B cell (primary cell): ENCODE measurements around the gene HSPA12A. TPM values are rescaled to one million over a fixed set of nuclear protein-coding genes. Genes with fewer than 3 reads are reported as not detected.

Source experiments
- ATAC-seq: fragments of 200-7000 bp; cut with Tn5 transposase; one replicate; pipeline ENCODE4 v1.10.0; 2021; ENCODE audit warnings: low read depth, mild to moderate bottlenecking, moderate number of reproducible peaks, moderate library complexity
- CTCF ChIA-PET: fragments of 350-600 bp; sonication (Branson Sonifier 250); formaldehyde crosslinking; loops from one replicate; lab custom pipeline; 2021; ENCODE audit warnings: antibody characterized with exemption, inconsistent platforms; lab: Charles Lee
- POLR2A ChIA-PET: fragments of 350-600 bp; sonication (Branson Sonifier 250); formaldehyde crosslinking; loops from one replicate; lab custom pipeline; 2021; ENCODE audit warnings: antibody characterized with exemption; lab: Charles Lee
- DNase-seq: peaks from one replicate; pipeline ENCODE4 v3.0.0; 2013
- H2AFZ ChIP-seq: 2 replicates; pipeline ENCODE4 v1.6.1; 2012; ENCODE audit warnings: mild to moderate bottlenecking, low read depth, low read length; ENCODE audit not compliant: insufficient read depth, poor library complexity, severe bottlenecking
- H3K27ac ChIP-seq, 2 donors: 1 replicate in 1 of 2; 2 replicates in 1 of 2; pipeline ENCODE4 v1.5.1; 2012 to 2013; ENCODE audit warnings: low read length in 2 of 2, mild to moderate bottlenecking in 2 of 2, moderate library complexity in 1 of 2
- H3K27me3 ChIP-seq, 4 experiments: fragments of 200-600 bp in 1 of 4; sonication (generic) in 1 of 4; replicated peaks in 1 of 4; 1 replicate in 2 of 4; 2 replicates in 2 of 4; pipeline versions ENCODE4 v1.6.1 to v1.7.0; 2013 to 2016; ENCODE audit warnings: low read length in 3 of 4, mild to moderate bottlenecking in 2 of 4, mixed read lengths in 1 of 4, moderate library complexity in 1 of 4; ENCODE audit not compliant: insufficient read depth in 4 of 4, control insufficient read depth in 3 of 4; ENCODE audit errors: control extremely low read depth in 1 of 4
- H3K36me3 ChIP-seq, 2 experiments: replicated peaks in 1 of 2; 1 replicate in 1 of 2; 2 replicates in 1 of 2; pipeline versions ENCODE4 v1.6.1 to v1.7.1; 2013; ENCODE audit warnings: low read length in 1 of 2; ENCODE audit not compliant: insufficient read depth in 2 of 2, control insufficient read depth in 1 of 2; ENCODE audit errors: control extremely low read depth in 1 of 2, extremely low read depth in 1 of 2
- H3K4me1 ChIP-seq, 2 donors: fragments of 200-600 bp in 1 of 2; sonication (generic) in 1 of 2; 1 replicate in 1 of 2; 2 replicates in 1 of 2; pipeline versions ENCODE4 v1.5.1 to v1.6.1; 2013 to 2017; ENCODE audit warnings: low read length in 2 of 2; ENCODE audit not compliant: control insufficient read depth in 2 of 2, insufficient read depth in 2 of 2
- H3K4me2 ChIP-seq: replicated peaks from 2 replicates; pipeline ENCODE3; 2012; ENCODE audit warnings: mild to moderate bottlenecking, low read depth, low read length; ENCODE audit not compliant: poor library complexity, severe bottlenecking
- H3K4me3 ChIP-seq, 5 experiments: fragments of 200-600 bp in 1 of 5; sonication (generic) in 1 of 5; 1 replicate in 3 of 5; 2 replicates in 2 of 5; pipeline versions ENCODE4 v1.5.1 to v1.7.0; 2011 to 2016; ENCODE audit warnings: low read length in 4 of 5, mild to moderate bottlenecking in 4 of 5, low read depth in 2 of 5, control low read depth in 1 of 5, moderate library complexity in 1 of 5; ENCODE audit not compliant: insufficient read depth in 1 of 5; ENCODE audit errors: control extremely low read depth in 1 of 5, extremely low read depth in 1 of 5
- H3K79me2 ChIP-seq: fragments of 200-600 bp; sonication (generic); one replicate; pipeline ENCODE4 v1.6.0; 2016; ENCODE audit warnings: low read length; ENCODE audit not compliant: control insufficient read depth, insufficient read depth
- H3K9ac ChIP-seq: fragments of 200-600 bp; sonication (generic); 2 replicates; pipeline ENCODE4 v1.6.1; 2017; ENCODE audit warnings: mild to moderate bottlenecking, low read length, moderate library complexity
- H3K9me3 ChIP-seq, 3 donors: one replicate each; pipeline versions ENCODE4 v1.6.1 to v1.7.1; 2013; ENCODE audit warnings: low read length in 2 of 3; ENCODE audit not compliant: control insufficient read depth in 2 of 3, insufficient read depth in 1 of 3; ENCODE audit errors: control extremely low read depth in 1 of 3
- H4K20me1 ChIP-seq: 2 replicates; pipeline ENCODE4 v1.6.0; 2012; ENCODE audit warnings: mild to moderate bottlenecking, low read length; ENCODE audit not compliant: insufficient read depth, control insufficient read depth, poor library complexity, severe bottlenecking
- H3K27ac Mint-ChIP-seq: one replicate; pipeline ENCODE4 v1.8.0; 2021; ENCODE audit warnings: mixed read lengths
- H3K27me3 Mint-ChIP-seq: one replicate; pipeline ENCODE4 v1.8.0; 2021; ENCODE audit warnings: mixed read lengths
- H3K4me1 Mint-ChIP-seq: one replicate; pipeline ENCODE4 v1.8.0; 2021; ENCODE audit warnings: mixed read lengths
- H3K4me3 Mint-ChIP-seq: one replicate; pipeline ENCODE4 v1.8.0; 2021; ENCODE audit warnings: mixed read lengths
- H3K9me3 Mint-ChIP-seq: one replicate; pipeline ENCODE4 v1.8.0; 2022; ENCODE audit warnings: mixed read lengths; ENCODE audit not compliant: insufficient read depth
- EZH2 ChIP-seq: IDR thresholded peaks from 2 replicates; pipeline ENCODE4 v1.6.1; 2012; ENCODE audit warnings: borderline replicate concordance, low read depth, mild to moderate bottlenecking, moderate library complexity, low read length; ENCODE audit not compliant: insufficient read depth, poor library complexity, severe bottlenecking
- WGBS: methylation state at CpG from one replicate; pipeline ENCODE4 v1.1.5; 2013; ENCODE audit warnings: missing lambda C conversion rate; ENCODE audit not compliant: insufficient coverage; 5-methylcytosine and 5-hydroxymethylcytosine counted together
- intact Hi-C: fragments of 100-400 bp; cut with micrococcal nuclease; formaldehyde crosslinking; loops from one replicate; pipeline ENCODE4 v1.10.0; 2022
- polyA plus RNA-seq: library from polyadenylated mRNA; depleted of rRNA; stranded (reverse); fragments of >200 nt; gene quantifications from 2 replicates; pipeline ENCODE4 v1.2.3, GENCODE V29; 2012
- total RNA-seq, 2 donors: library from RNA; stranded (reverse); fragments of 120-200 nt in 1 of 2; gene quantifications; 1 replicate in 1 of 2; 2 replicates in 1 of 2; pipeline versions ENCODE4 v1.2.3 to v1.2.4, GENCODE V29; 2013 to 2022
- TF ChIP-seq, protein P1 (sequence below): fragments of 200-600 bp; IDR thresholded peaks from one replicate; pipeline ENCODE4 v1.8.0; 2022; ENCODE audit warnings: antibody characterized with exemption, mild to moderate bottlenecking

HSPA12A gene
- total and polyA plus RNA-seq, 2 donors (not counting 1 experiment from before 2014, with no cell fraction given) = 2.1 to 17.7 TPM

DNA sequence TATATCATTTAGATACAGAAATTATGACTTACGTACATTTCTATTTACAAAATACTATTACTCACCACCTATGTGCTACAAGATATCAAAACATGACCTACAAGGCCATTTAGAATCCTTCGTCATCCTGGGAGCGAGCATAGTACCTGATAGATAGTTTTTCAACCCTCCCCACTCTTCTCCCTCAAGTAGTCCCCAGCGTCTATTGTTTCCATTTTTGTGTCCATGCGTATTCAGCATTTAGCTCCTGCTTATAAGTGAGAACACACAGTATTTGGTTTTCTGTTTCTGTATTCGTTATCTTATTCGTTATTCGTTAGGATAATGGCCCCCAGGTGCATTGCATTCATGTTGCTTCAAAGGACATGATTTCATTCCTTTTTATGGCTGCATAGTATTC lies 93.5 kb downstream of the HSPA12A start:
- no peak for DNase-seq
- no peak overlapping the region for H3K4me3 Mint-ChIP-seq
- ATAC-seq = no peak
- Histone ChIP-seq H3K4me2 (no peak overlapping the region), H3K27me3 (no peaks in the 10 kb centered on the region), H3K9me3 (peaks cover 0 to 10% (median 0%) of the 10 kb centered on the region in 3 donors), H3K4me3 (no peak overlapping the region), H3K9ac (no peak overlapping the region), H3K79me2 (no peaks in the 10 kb centered on the region), H3K4me1 (no peaks in the 10 kb centered on the region), H4K20me1 (no peaks in the 10 kb centered on the region), H2AFZ (no peak overlapping the region), H3K27ac (no peak overlapping the region), H3K36me3 (no peaks in the 10 kb centered on the region)
- WGBS = 67% methylated on average over 1 of the region's 8 CpGs
- intact Hi-C loops = no loop called here
- H3K27ac Mint-ChIP-seq = no peak overlapping the region
- ChIA-PET CTCF (no interaction called here), POLR2A (no interaction called here)
- no peaks in the 10 kb centered on the region for H3K4me1 Mint-ChIP-seq
- peaks cover 13% of the 10 kb centered on the region for H3K9me3 Mint-ChIP-seq
- no peaks in the 10 kb centered on the region for H3K27me3 Mint-ChIP-seq
- no peak for TF ChIP-seq EZH2
- TF ChIP-seq, protein P1, sequence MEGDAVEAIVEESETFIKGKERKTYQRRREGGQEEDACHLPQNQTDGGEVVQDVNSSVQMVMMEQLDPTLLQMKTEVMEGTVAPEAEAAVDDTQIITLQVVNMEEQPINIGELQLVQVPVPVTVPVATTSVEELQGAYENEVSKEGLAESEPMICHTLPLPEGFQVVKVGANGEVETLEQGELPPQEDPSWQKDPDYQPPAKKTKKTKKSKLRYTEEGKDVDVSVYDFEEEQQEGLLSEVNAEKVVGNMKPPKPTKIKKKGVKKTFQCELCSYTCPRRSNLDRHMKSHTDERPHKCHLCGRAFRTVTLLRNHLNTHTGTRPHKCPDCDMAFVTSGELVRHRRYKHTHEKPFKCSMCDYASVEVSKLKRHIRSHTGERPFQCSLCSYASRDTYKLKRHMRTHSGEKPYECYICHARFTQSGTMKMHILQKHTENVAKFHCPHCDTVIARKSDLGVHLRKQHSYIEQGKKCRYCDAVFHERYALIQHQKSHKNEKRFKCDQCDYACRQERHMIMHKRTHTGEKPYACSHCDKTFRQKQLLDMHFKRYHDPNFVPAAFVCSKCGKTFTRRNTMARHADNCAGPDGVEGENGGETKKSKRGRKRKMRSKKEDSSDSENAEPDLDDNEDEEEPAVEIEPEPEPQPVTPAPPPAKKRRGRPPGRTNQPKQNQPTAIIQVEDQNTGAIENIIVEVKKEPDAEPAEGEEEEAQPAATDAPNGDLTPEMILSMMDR = no peak

DNA sequence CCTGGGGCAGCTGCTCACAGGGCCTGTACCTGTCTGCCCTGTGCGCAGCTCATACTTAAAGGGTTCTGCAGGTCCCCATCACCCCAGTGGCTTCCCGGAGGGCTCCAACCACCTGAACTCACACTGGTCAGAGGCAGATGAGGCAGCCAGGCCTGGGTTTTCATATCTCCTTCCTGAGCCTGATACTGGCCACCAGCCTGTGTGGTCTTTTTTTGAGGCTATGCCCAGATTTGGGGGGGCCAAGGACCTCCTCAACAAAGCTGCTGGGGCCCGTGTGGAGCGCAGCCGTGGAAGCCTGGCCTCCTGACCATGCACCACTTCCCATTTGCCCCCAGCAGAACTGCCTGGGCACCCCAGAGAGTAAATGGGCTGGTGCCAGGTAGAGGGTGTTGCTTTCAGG lies 95.9 kb downstream of the HSPA12A start:
- CTCF ChIA-PET = no interaction called here
- Histone ChIP-seq H3K27me3 (no peaks in the 10 kb centered on the region), H3K36me3 (no peaks in the 10 kb centered on the region), H3K9ac (no peak overlapping the region), H3K4me2 (no peak overlapping the region), H2AFZ (no peak overlapping the region), H3K79me2 (no peaks in the 10 kb centered on the region), H3K9me3 (peaks cover 0 to 10% (median 0%) of the 10 kb centered on the region in 3 donors), H3K4me3 (no peak overlapping the region), H4K20me1 (no peaks in the 10 kb centered on the region), H3K27ac (no peak overlapping the region), H3K4me1 (no peaks in the 10 kb centered on the region)
- POLR2A ChIA-PET = no interaction called here
- intact Hi-C loops = no loop called here
- DNase-seq = no peak
- H3K9me3 Mint-ChIP-seq = peaks cover 13% of the 10 kb centered on the region
- no peak for ATAC-seq
- TF ChIP-seq EZH2 = no peak
- TF ChIP-seq, protein P1 = no peak
- WGBS = 94% methylated on average over 2 of the region's 5 CpGs
- no peak overlapping the region for H3K27ac Mint-ChIP-seq
- no peaks in the 10 kb centered on the region for H3K4me1 Mint-ChIP-seq
- H3K4me3 Mint-ChIP-seq = no peak overlapping the region
- no peaks in the 10 kb centered on the region for H3K27me3 Mint-ChIP-seq
